GM19035 (cell line): ENCODE measurements around the gene PHYKPL.
"Not testable (repeated sequence)": the region's sequence is repeated elsewhere in the genome, so short reads cannot be mapped to it uniquely, and the experiment has no call there.

ENCODE experiments used
- ATAC-seq: cut with Tn5 transposase; IDR thresholded peaks from one replicate; pipeline ENCODE4 v1.9.1; 2021; ENCODE audit not compliant: unreplicated experiment

PHYKPL gene

DNA sequence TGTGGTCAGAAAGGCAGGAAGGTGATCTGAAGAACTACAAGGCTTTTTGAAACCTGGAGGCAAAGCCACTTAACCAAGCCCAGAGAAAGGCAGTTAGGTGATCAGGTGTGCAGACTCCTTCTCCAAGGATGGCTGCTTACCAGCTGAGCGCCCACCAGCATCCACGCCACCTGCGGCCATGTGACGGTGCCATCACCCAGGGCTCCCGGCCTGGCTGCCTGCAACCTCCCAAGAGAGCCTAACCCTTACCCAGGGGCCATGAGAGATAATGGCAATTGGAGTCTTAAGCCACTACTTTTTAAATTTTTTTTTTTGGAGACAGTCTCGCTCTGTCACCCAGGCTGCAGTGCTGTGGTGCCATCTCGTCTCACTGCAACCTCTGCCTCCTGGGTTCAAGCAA lies 33.1 kb upstream of the PHYKPL start:
- ATAC-seq, result no peak

DNA sequence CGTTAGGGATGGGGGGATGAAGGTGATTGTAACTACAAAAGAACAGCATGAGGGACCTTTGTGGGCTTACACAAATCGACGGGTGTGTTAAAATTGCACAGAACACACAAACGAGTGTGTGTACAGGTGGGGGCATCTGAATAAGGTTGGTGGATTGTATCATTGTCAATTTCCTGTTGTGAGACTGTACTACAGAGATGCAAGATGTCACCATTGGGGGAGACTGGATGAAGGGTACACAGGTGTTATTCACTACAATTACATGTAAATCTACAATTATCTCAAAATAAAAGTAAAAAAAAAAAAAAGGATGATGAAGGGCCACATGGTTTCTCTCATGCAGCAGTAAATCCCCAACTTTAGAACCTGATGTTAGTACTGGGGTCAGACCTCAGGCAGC lies 31.4 kb upstream of the PHYKPL start:
- no peak for ATAC-seq

DNA sequence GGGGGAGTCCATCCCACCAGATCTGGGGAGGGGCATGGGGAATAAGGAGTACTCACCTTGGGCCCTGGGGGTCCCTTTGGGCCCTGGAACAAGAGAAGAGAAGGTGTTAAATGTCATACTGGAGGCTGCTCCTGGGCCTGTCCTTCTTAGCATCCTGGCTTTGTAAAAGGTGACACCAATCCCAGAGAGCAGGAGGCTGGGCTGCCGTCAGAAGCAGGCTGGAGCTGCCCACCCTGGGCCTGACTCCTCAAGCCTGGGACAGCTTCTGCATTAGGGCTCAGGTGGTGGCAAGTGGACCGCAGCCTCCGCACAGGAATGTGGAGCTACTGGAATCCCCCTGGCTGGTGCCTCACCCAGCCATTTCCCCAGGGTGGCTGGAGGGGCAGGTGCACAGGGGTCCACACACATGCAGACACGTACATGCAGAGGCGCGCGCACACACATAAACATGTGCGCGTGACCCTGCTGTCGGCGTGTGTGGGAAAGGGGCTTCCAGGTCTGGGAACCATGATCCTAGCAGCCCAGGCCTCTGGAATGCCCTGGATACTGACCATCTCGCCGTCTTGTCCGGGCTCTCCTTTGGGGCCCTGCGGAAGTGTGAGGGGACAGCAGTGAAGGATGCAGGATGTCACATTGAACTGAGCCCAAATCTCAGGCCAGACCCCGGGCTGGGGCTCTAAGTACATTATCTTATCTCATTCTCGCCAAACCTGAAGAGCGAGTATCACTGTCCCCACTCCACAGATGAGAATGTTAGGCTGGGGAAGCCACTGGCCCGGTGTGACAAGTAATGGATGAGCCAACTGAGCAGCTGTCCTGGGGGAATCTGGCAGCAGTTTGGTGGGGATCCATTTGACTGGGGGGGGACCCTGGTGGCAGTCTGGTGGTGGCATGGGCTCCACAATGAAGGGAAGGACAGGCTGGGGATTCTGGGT lies 29.3 kb upstream of the PHYKPL start:
- ATAC-seq, result no peak

DNA sequence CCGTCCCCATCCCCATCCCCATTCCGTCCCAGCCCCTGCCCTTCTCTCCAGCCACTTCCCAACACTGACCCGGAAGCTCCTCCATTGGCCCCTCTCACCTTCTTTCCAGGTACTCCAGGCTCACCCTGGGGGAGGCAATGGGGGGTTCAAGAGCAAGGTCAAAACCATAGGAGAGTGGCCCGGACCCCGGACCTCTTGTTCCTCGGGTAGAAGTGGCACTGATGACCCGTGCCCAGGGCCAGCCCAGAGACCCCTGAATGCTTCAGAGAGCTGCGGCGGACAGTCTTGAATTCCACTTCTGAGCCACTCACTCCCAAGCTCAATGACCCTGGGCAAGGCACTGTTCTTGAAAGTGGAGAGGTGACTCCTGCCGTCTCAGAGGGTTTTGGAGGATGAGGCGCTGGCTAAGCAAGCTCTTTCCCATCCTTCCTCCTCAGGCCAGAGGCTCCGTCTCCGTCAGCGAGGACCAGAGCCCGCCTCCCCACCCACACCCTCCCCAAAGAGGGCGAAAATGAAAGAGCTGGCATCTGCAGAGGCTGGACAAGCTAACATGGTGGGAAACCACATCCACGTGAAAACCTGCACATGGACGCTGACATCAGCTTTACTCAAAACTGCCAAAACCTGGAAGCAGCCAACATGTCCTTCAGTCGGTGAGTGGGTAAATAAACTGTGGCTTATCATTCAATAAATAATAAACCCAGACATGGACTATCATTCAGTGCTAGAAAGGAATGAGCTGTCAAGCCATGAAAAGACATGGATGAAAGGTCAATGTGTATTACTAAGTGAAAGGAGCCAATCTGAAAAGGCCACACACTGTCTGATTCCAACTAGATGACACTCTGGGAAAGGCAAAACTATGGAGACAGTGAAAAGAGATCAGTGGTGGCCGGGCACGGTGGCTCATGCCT lies 27.3 kb upstream of the PHYKPL start:
- no peak for ATAC-seq

- ATAC-seq, result no peak
Measured at GRCh38 chr5:178257650-178258049, 25.0 kb upstream of the PHYKPL start.

GRCh38 chr5:178256746-178257145 lies 24.1 kb upstream of the PHYKPL start:
- ATAC-seq, result no peak

DNA sequence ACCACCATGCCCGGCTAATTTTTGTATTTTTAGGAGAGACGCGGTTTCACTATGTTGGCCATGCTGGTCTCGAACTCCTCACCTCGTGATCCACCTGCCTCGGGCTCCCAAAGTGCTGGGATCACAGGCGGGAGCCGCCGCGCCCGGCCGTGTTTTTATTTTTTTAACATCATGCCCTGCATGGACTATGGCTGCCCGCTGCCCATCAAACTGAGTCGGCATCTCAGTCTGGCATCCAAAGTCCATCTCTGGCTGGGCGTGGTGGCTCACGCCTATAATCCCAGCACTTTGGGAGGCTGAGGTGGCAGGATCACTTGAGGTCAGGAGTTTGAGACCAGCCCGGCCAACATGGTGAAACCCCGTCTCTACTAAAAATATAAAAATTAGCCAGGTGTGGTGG lies 21.0 kb upstream of the PHYKPL start:
- ATAC-seq, result not testable (repeated sequence)

DNA sequence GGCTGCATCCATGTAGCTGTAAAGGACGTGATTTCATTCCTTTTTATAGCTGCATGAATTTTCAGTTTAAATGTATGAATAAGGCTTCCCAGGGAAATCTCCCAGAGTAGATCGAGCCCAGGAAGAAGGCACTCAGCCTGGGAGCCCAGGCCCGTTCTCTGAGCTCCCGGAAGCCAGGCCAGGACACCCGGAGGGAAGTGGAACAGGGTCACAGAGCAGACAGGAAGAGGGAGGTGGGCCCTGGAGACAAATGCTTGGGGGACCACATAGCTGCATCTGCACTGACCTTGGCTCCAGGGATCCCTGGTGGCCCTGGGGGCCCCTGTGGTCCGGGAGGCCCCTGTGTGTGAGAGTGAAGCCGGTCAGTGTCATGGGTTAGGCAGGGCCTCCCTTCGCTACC lies 19.7 kb upstream of the PHYKPL start:
- no peak for ATAC-seq

GRCh38 chr5:178250263-178250662 lies 17.7 kb upstream of the PHYKPL start:
- no peak for ATAC-seq

GRCh38 chr5:178249191-178249989 lies 16.8 kb upstream of the PHYKPL start:
- ATAC-seq, result no peak

DNA sequence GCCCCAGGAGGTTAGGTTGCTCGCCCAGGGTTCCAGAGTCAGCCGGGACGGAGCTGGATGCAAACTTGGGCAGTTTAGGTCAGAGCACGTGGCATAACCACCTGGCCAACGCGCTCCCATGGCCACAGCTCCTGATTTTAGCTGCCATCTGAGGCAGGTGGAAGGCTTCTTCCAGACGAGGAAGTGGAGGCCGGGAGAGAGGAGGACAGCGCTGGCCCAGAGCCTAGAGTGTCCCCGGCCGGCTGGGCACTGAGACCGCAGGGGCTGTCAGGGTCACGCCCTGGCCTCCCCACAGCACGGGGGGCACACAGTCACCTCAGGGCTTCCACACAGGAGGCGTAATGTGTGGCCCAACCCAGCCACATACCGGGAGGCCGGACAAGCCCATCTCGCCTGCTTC lies 16.1 kb upstream of the PHYKPL start:
- ATAC-seq, result no peak

DNA sequence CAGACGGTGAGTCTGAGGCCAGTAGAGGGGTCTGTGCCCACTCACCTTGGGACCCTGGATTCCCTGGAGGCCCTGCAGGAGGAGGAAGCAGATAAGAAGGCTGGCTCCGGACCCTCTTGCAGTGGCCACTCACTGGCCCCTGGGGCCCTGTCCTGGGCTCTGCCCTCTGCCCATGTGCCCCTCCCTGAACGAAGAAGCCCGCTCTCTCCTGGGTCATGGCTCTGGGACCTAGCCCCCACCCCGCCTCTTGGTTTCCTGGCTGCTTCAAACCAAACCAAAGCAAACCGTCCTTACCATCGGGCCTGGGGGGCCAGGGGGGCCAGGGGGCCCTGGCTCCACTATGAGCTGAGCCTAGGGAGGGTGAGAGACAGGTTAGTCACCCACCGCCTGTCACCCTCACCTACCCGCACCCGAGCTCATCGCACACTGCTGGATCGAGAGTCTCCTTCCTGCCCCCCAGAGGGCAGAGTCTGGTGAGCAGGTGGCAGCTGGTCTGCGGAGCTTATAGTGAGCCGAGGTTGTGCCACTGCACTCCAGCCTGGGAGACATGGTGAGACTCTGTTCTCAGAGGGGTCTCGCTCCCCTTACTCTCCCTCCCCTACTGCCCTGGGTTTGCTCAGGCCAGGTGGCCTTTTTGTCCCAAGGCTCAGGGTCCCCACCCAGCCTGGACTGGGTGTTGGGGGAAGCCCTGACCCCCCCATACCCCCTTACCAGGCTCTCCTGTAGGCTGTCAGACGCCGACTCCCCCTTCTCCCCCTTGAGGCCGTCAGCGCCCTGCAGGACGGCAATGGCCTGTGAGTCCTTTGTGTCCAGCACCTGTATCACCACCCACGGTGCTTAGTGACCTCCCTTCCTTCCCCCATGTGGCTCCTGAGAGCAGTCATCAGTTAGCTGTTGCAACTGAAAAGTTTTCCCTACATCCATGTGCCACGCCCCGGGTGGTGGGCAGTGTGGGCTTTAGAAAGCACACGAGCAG lies 15.2 kb upstream of the PHYKPL start:
- ATAC-seq, result no peak

GRCh38 chr5:178246624-178247279 lies 14.2 kb upstream of the PHYKPL start:
- no peak for ATAC-seq

DNA sequence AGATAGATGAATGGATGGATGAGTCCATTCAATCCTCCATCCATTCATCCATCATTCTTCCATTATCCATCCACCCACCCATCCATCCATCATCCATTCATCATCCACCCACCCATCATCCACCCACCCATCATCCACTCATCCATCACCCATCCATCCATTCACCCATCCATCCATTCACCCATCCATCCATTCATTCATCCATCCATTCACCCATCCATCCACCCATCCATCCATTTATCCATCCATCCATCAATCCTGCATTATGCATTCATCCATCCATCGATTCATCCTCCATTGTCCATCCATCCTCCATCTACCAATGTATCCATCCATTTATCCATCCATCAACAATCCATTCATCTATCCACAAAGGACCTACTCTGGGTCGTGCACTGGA lies 12.8 kb upstream of the PHYKPL start:
- ATAC-seq, result no peak

GRCh38 chr5:178244576-178244975 lies 12.0 kb upstream of the PHYKPL start:
- no peak for ATAC-seq

DNA sequence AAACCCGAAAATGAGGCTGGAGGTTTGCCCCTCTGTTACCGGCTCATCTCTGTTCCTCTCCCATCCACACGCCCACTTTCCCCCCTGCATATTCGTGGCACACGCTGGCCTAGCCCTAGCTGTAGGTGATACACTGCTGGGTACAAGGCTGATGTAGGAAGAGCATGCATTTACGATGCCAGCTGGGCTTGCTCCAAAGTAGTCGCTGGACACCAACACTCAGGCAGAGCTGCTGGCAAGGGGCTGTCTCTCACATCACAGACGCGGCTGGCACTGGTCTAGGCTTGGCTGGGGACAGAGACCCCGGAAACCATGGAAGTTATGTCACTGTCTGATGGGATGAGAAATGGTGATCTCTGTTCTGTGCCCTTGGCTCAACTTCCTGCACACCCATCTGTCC lies 9.8 kb upstream of the PHYKPL start:
- ATAC-seq, result no peak

DNA sequence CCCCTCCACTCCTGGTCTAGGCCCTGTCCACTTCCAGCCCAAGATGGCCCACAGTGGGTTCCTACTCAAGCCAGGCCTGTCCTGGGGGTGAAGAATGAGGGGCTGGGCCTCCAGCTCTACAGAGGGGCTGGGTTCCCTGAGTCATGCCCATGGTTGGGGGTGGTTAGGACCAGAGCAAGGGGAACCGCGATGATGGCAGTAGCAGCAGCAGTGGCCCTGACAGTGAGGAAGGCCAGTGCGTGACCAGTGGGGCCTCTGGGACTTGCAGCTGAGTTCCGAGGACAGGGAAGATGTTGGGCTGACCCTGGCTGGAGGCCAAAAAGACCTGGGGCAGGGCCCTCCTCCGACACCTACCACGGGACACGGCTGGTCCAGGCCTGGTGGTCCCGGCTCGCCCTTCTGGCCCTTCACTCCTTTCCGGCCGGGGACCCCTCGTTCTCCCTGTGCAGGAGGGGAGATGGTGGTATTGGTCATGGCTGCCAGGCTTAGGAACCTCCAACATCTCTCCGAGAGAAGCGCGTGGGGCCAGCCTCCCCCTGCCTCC lies 9.2 kb upstream of the PHYKPL start:
- ATAC-seq, result no peak

DNA sequence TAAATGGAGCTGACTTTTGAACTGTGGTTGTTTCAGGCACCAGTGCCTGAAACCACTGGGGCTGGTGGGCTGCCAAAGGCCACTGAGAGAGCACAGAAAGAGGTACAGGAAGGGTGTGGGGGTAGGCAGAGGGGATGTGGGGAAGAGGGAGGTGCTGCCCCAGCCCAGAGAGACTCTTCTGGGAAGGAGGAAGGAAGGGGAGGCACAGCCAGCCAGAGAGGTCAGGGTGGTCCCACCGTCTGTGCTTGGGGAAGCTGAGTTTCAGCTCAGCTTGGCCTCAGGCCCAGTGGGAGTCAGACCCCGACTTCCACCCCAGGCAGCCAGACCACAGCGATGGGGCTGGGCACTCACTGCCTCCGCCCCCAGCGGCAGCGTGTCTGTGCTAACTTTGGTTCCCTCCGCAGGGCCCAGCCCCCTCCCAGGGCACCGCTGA lies 8.6 kb upstream of the PHYKPL start:
- ATAC-seq, result no peak

GRCh38 chr5:178240766-178241165 lies 8.2 kb upstream of the PHYKPL start:
- no peak for ATAC-seq
